ENCODE data around the gene ARHGAP15.
"Not testable (repeated sequence)": the region's sequence is repeated elsewhere in the genome, so short reads cannot be mapped to it uniquely, and the experiment has no call there.

ARHGAP15 gene

GRCh38 chr2:143535802-143536201 lies 406.6 kb downstream of the ARHGAP15 start:
- no peaks in the 10 kb centered on the region for H3K36me3 ChIP-seq (ENCODE audit: control insufficient read depth, insufficient read depth, low read length)
- H3K27ac ChIP-seq (ENCODE audit: low read length), result no peak overlapping the region
- no peaks in the 10 kb centered on the region for H3K27me3 ChIP-seq (ENCODE audit: control insufficient read depth, insufficient read depth, low read length)
- H3K4me3 ChIP-seq (ENCODE audit: low read length), result no peak overlapping the region
- no peaks in the 10 kb centered on the region for H3K4me1 ChIP-seq (ENCODE audit: control insufficient read depth, insufficient read depth, low read length)
- WGBS (ENCODE audit: insufficient coverage, insufficient read length), result no CpG with 5 or more reads among the region's 2 CpGs
- no peaks in the 10 kb centered on the region for H3K9me3 ChIP-seq (ENCODE audit: control insufficient read depth, insufficient read depth, low read length)
- no peak for DNase-seq (ENCODE audit: low read depth, low spot score)

GRCh38 chr2:143541899-143542298 lies 412.7 kb downstream of the ARHGAP15 start:
- H3K4me3 ChIP-seq (ENCODE audit: low read length); H3K27ac ChIP-seq (ENCODE audit: low read length); H3K9me3 ChIP-seq (ENCODE audit: control insufficient read depth, insufficient read depth, low read length); H3K36me3 ChIP-seq (ENCODE audit: control insufficient read depth, insufficient read depth, low read length); H3K4me1 ChIP-seq (ENCODE audit: control insufficient read depth, insufficient read depth, low read length); H3K27me3 ChIP-seq (ENCODE audit: control insufficient read depth, insufficient read depth, low read length); DNase-seq (ENCODE audit: low read depth, low spot score): not testable (repeated sequence)
- WGBS (ENCODE audit: insufficient coverage, insufficient read length), result no CpG with 5 or more reads among the region's 11 CpGs

- Histone ChIP-seq H3K27me3 (ENCODE audit: control insufficient read depth, insufficient read depth, low read length) (no peaks in the 10 kb centered on the region), H3K9me3 (ENCODE audit: control insufficient read depth, insufficient read depth, low read length) (peaks cover 2% of the 10 kb centered on the region; the same call in 1 of the 2 replicates), H3K4me1 (ENCODE audit: control insufficient read depth, insufficient read depth, low read length) (peaks cover 2% of the 10 kb centered on the region; the same call in 1 of the 2 replicates), H3K27ac (ENCODE audit: low read length) (no peak overlapping the region), H3K4me3 (ENCODE audit: low read length) (no peak overlapping the region), H3K36me3 (ENCODE audit: control insufficient read depth, insufficient read depth, low read length) (no peaks in the 10 kb centered on the region)
- no CpG with 5 or more reads among the region's 7 CpGs for WGBS (ENCODE audit: insufficient coverage, insufficient read length)
- DNase-seq (ENCODE audit: low read depth, low spot score), result no peak
Observed at GRCh38 chr2:143545059-143545948, 416.1 kb downstream of the ARHGAP15 start.

DNA sequence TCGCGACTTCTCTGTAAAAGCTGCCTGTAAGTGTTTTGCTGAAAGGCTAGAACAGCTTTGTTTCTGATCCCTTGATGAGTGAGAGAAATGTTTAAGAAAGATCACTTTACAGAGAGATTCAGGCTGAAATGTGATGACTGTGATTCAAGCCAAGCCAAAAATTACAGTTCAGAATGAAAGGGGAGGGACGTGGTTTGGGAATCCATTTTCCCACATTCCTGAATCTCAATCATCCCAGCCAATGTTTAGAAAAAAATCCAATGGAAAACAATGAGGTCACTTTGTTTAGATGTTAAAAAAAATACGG lies 416.7 kb downstream of the ARHGAP15 start:
- Histone ChIP-seq H3K4me3 (ENCODE audit: low read length) (no peak overlapping the region), H3K9me3 (ENCODE audit: control insufficient read depth, insufficient read depth, low read length) (peaks cover 2% of the 10 kb centered on the region; the same call in 1 of the 2 replicates), H3K27ac (ENCODE audit: low read length) (no peak overlapping the region), H3K27me3 (ENCODE audit: control insufficient read depth, insufficient read depth, low read length) (no peaks in the 10 kb centered on the region), H3K4me1 (ENCODE audit: control insufficient read depth, insufficient read depth, low read length) (peaks cover 2% of the 10 kb centered on the region; the same call in 1 of the 2 replicates), H3K36me3 (ENCODE audit: control insufficient read depth, insufficient read depth, low read length) (no peaks in the 10 kb centered on the region)
- no peak for DNase-seq (ENCODE audit: low read depth, low spot score)
- 100% methylated on average over 1 of the region's 4 CpGs for WGBS (ENCODE audit: insufficient coverage, insufficient read length)

GRCh38 chr2:143548032-143548431 lies 418.8 kb downstream of the ARHGAP15 start:
- DNase-seq (ENCODE audit: low read depth, low spot score), result no peak
- WGBS (ENCODE audit: insufficient coverage, insufficient read length), result no CpG with 5 or more reads among the region's 2 CpGs

DNA sequence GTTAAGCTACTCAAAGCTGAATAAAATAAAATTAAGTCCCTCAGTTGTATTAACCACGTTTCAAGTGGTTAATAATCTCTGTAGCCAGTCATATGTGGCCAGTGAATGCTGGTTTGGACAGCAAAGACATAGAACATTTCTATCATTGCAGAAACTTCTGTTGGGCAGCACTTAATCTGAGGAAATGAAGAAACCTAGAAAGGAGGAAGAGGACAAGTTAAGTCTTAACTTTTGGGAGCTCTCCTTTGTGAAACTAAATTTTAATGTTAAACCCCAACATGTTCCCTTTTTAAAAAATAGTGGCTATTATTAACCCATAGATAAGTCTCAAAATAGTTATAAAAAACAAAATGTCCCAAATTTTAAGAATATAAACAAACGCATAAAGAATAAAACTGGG lies 421.3 kb downstream of the ARHGAP15 start:
- Histone ChIP-seq H3K27ac (ENCODE audit: low read length) (no peak overlapping the region), H3K4me1 (ENCODE audit: control insufficient read depth, insufficient read depth, low read length) (peaks cover 2% of the 10 kb centered on the region; the same call in 1 of the 2 replicates), H3K4me3 (ENCODE audit: low read length) (no peak overlapping the region), H3K9me3 (ENCODE audit: control insufficient read depth, insufficient read depth, low read length) (no peaks in the 10 kb centered on the region), H3K27me3 (ENCODE audit: control insufficient read depth, insufficient read depth, low read length) (no peaks in the 10 kb centered on the region), H3K36me3 (ENCODE audit: control insufficient read depth, insufficient read depth, low read length) (no peaks in the 10 kb centered on the region)
- no peak for DNase-seq (ENCODE audit: low read depth, low spot score)
- WGBS (ENCODE audit: insufficient coverage, insufficient read length), result no CpG with 5 or more reads among the region's 2 CpGs

More at GRCh38 chr2:143548032-143548431, 418.8 kb downstream of the ARHGAP15 start:
- H3K4me3 ChIP-seq (ENCODE audit: low read length), result no peak overlapping the region
- no peaks in the 10 kb centered on the region for H3K36me3 ChIP-seq (ENCODE audit: control insufficient read depth, insufficient read depth, low read length)
- no peaks in the 10 kb centered on the region for H3K27me3 ChIP-seq (ENCODE audit: control insufficient read depth, insufficient read depth, low read length)
- H3K27ac ChIP-seq (ENCODE audit: low read length), result no peak overlapping the region
- H3K9me3 ChIP-seq (ENCODE audit: control insufficient read depth, insufficient read depth, low read length), result no peaks in the 10 kb centered on the region
- H3K4me1 ChIP-seq (ENCODE audit: control insufficient read depth, insufficient read depth, low read length), result peaks cover 2% of the 10 kb centered on the region; the same call in 1 of the 2 replicates

DNA sequence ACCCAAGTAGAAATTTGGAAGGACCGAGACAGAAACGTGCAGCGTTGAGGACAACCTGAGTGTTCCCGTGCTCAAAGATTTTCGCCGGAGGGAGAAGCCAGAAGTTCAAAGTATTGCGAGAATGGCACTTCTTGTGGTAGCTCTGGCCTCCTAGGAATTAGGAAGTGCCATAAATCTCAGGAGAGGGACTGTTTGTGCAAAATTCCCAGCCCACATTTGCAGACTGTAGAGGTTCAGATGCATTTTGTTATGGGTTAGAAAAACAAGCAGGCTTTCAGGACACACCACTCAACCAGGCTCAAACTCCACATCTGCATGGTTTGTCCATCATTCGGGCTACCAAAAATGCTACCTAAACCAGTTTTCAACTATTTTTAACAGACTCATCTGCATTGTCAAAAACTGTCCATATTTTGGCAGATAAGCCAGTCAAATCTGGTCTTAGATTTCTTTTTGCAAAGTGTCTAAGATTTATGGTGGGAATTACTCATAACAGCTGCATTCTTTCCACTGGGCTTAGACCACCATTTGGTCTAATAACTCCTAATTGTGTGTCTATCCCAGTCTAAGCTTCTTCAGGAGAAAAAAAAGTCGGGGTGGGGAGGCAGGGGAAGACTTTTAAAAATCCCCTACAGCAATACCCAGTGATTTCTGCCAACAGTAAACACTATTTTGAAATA lies 422.9 kb downstream of the ARHGAP15 start:
- no peak for DNase-seq (ENCODE audit: low read depth, low spot score)
- H3K4me1 ChIP-seq (ENCODE audit: control insufficient read depth, insufficient read depth, low read length), result no peaks in the 10 kb centered on the region
- no peaks in the 10 kb centered on the region for H3K9me3 ChIP-seq (ENCODE audit: control insufficient read depth, insufficient read depth, low read length)
- no peaks in the 10 kb centered on the region for H3K27me3 ChIP-seq (ENCODE audit: control insufficient read depth, insufficient read depth, low read length)
- WGBS (ENCODE audit: insufficient coverage, insufficient read length), result no CpG with 5 or more reads among the region's 9 CpGs
- H3K4me3 ChIP-seq (ENCODE audit: low read length), result no peak overlapping the region
- no peaks in the 10 kb centered on the region for H3K36me3 ChIP-seq (ENCODE audit: control insufficient read depth, insufficient read depth, low read length)
- H3K27ac ChIP-seq (ENCODE audit: low read length), result no peak overlapping the region

DNA sequence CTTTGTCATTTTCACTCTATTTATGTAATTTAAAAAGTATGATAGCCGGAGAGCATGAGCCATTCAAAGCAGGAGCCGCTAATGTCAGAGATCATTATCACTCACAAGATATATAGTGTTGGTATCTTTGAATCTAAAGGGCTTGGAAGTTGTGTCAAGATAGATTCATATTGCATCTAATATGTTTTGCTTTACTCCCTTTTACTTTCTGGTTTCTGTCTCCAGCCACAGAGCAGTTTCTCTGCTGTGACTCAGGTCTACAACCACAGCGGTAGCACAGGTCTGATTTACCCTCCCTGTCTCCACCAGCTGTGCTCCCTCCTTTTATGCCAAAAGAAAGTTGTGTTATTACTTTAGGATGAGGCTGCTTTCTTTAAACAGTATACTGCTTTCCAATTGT lies 424.0 kb downstream of the ARHGAP15 start:
- no CpG with 5 or more reads among the region's 3 CpGs for WGBS (ENCODE audit: insufficient coverage, insufficient read length)
- DNase-seq (ENCODE audit: low read depth, low spot score), result no peak
- H3K4me3 ChIP-seq (ENCODE audit: low read length), result no peak overlapping the region
- H3K27ac ChIP-seq (ENCODE audit: low read length), result no peak overlapping the region
- H3K27me3 ChIP-seq (ENCODE audit: control insufficient read depth, insufficient read depth, low read length), result no peaks in the 10 kb centered on the region
- no peaks in the 10 kb centered on the region for H3K36me3 ChIP-seq (ENCODE audit: control insufficient read depth, insufficient read depth, low read length)
- no peaks in the 10 kb centered on the region for H3K9me3 ChIP-seq (ENCODE audit: control insufficient read depth, insufficient read depth, low read length)
- H3K4me1 ChIP-seq (ENCODE audit: control insufficient read depth, insufficient read depth, low read length), result no peaks in the 10 kb centered on the region

GRCh38 chr2:143558665-143559064 lies 429.4 kb downstream of the ARHGAP15 start:
- Histone ChIP-seq H3K27ac (ENCODE audit: low read length) (no peak overlapping the region), H3K4me3 (ENCODE audit: low read length) (no peak overlapping the region), H3K4me1 (ENCODE audit: control insufficient read depth, insufficient read depth, low read length) (no peaks in the 10 kb centered on the region), H3K9me3 (ENCODE audit: control insufficient read depth, insufficient read depth, low read length) (no peaks in the 10 kb centered on the region), H3K36me3 (ENCODE audit: control insufficient read depth, insufficient read depth, low read length) (no peaks in the 10 kb centered on the region), H3K27me3 (ENCODE audit: control insufficient read depth, insufficient read depth, low read length) (no peaks in the 10 kb centered on the region; the same call in 1 of the 2 replicates)
- DNase-seq (ENCODE audit: low read depth, low spot score), result no peak
- WGBS (ENCODE audit: insufficient coverage, insufficient read length), result no CpG with 5 or more reads among the region's 1 CpG

DNA sequence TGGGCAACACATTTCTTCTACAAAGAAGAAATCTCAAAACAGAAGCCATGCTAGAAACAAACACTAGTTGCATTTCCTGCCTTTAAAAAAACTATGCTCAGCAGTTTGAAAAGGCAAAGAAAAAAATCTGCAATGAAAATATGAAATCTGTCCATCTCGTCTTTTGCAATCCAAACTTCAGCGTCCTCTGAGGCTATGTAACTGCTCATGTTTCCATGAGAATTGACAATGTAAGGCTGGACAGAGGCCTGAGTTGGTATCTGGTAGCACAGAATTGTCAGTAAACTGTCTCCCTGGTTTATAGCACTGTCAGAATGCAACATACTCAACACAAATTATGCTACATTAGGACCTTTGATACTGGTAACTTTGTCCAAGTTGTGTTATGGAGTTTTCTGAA lies 429.9 kb downstream of the ARHGAP15 start:
- no peaks in the 10 kb centered on the region for H3K4me1 ChIP-seq (ENCODE audit: control insufficient read depth, insufficient read depth, low read length)
- no peaks in the 10 kb centered on the region for H3K36me3 ChIP-seq (ENCODE audit: control insufficient read depth, insufficient read depth, low read length)
- WGBS (ENCODE audit: insufficient coverage, insufficient read length), result no CpG with 5 or more reads among the region's 2 CpGs
- no peak overlapping the region for H3K27ac ChIP-seq (ENCODE audit: low read length)
- no peaks in the 10 kb centered on the region; the same call in 1 of the 2 replicates for H3K27me3 ChIP-seq (ENCODE audit: control insufficient read depth, insufficient read depth, low read length)
- DNase-seq (ENCODE audit: low read depth, low spot score), result no peak
- no peak overlapping the region for H3K4me3 ChIP-seq (ENCODE audit: low read length)
- no peaks in the 10 kb centered on the region for H3K9me3 ChIP-seq (ENCODE audit: control insufficient read depth, insufficient read depth, low read length)

Measured in iPS DF 6.9 (cell line).